Loucy (cell line): Measurements from ENCODE around the gene MTRF1L.
A peak's percentile ranks its signal among the peaks of the same experiment; 100 is the strongest.

Experiments
- H2AFZ ChIP-seq: fragments of 200-600 bp; sonication (generic); 2 replicates; pipeline ENCODE4 v1.6.0; 2016; ENCODE audit warnings: antibody characterized with exemption, mild to moderate bottlenecking, low read length, moderate library complexity
- H3F3A ChIP-seq: fragments of 200-600 bp; 2 replicates; pipeline ENCODE4 v1.6.0; 2016; ENCODE audit warnings: antibody characterized with exemption, low read depth, mild to moderate bottlenecking
- H3K27me3 ChIP-seq: fragments of 200-600 bp; sonication (generic); 2 replicates; pipeline ENCODE4 v1.6.1; 2014; ENCODE audit warnings: low read length, mild to moderate bottlenecking; ENCODE audit not compliant: insufficient read depth, poor library complexity, severe bottlenecking
- H3K36me3 ChIP-seq: fragments of 200-600 bp; sonication (generic); 2 replicates; pipeline ENCODE4 v1.6.1; 2016; ENCODE audit warnings: low read length; ENCODE audit not compliant: insufficient read depth
- H3K4me1 ChIP-seq: fragments of 200-600 bp; sonication (generic); 2 replicates; pipeline ENCODE4 v1.5.1; 2014; ENCODE audit warnings: low read length, mild to moderate bottlenecking; ENCODE audit not compliant: insufficient read depth, poor library complexity, severe bottlenecking
- H3K4me2 ChIP-seq: fragments of 200-600 bp; sonication (generic); 2 replicates; pipeline ENCODE4 v1.6.0; 2014; ENCODE audit warnings: antibody characterized with exemption, low read length, low read depth, mild to moderate bottlenecking; ENCODE audit not compliant: poor library complexity, severe bottlenecking
- H3K4me3 ChIP-seq: fragments of 200-600 bp; sonication (generic); 2 replicates; pipeline ENCODE4 v1.5.1; 2014; ENCODE audit warnings: low read length, mild to moderate bottlenecking, mixed read lengths; ENCODE audit not compliant: poor library complexity, severe bottlenecking
- H3K79me2 ChIP-seq: fragments of 200-600 bp; sonication (generic); 2 replicates; pipeline ENCODE4 v1.6.1; 2014; ENCODE audit warnings: low read length; ENCODE audit not compliant: insufficient read depth
- H3K9ac ChIP-seq: fragments of 200-600 bp; sonication (generic); 2 replicates; pipeline ENCODE4 v1.6.0; 2014; ENCODE audit warnings: mild to moderate bottlenecking, low read depth, low read length, moderate library complexity; ENCODE audit not compliant: poor library complexity, severe bottlenecking
- H3K9me2 ChIP-seq: fragments of 200-600 bp; sonication (generic); replicated peaks from 2 replicates; pipeline ENCODE4 v1.6.1; 2016; ENCODE audit warnings: low read depth, low read length, mixed read lengths
- H3K9me3 ChIP-seq: fragments of 200-600 bp; sonication (generic); 2 replicates; pipeline ENCODE4 v1.6.1; 2014; ENCODE audit warnings: mild to moderate bottlenecking, antibody characterized with exemption, low read length, low read depth; ENCODE audit not compliant: insufficient read depth
- H4K20me1 ChIP-seq: fragments of 200-600 bp; sonication (generic); 2 replicates; pipeline ENCODE4 v1.6.0; 2014; ENCODE audit warnings: antibody characterized with exemption, low read length, mild to moderate bottlenecking; ENCODE audit not compliant: insufficient read depth, poor library complexity, severe bottlenecking
- CTCF ChIP-seq: fragments of 200-600 bp; sonication (generic); conservative IDR thresholded peaks from 2 replicates; pipeline ENCODE4 v1.5.1; 2014; ENCODE audit warnings: mild to moderate bottlenecking, antibody characterized with exemption, low read length
- EZH2phosphoT487 ChIP-seq: fragments of 200-600 bp; IDR thresholded peaks from 2 replicates; pipeline ENCODE4 v1.6.1; 2018; ENCODE audit warnings: antibody characterized with exemption, mild to moderate bottlenecking, moderate library complexity, borderline replicate concordance

The MTRF1L gene

GRCh38 chr6:153032255-153032882 lies 29.9 kb upstream of the MTRF1L start:
- H3K4me2 ChIP-seq, result no peak overlapping the region

GRCh38 chr6:153031335-153031955 lies 28.9 kb upstream of the MTRF1L start:
- no peaks in the 10 kb centered on the region for H3K4me1 ChIP-seq
- H2AFZ ChIP-seq, result peak overlapping the region; percentile 46; the same call in 1 of the 2 replicates
- no peaks in the 10 kb centered on the region for H3K79me2 ChIP-seq
- no peaks in the 10 kb centered on the region for H3F3A ChIP-seq
- no peaks in the 10 kb centered on the region for H4K20me1 ChIP-seq
- no peaks in the 10 kb centered on the region for H3K36me3 ChIP-seq
- H3K4me3 ChIP-seq, result no peak overlapping the region
- H3K4me2 ChIP-seq, result no peak overlapping the region
- no peaks in the 10 kb centered on the region for H3K27me3 ChIP-seq
- H3K9me2 ChIP-seq, result no peaks in the 10 kb centered on the region
- H3K9me3 ChIP-seq, result no peaks in the 10 kb centered on the region
- H3K9ac ChIP-seq, result no peak overlapping the region
- TF ChIP-seq CTCF, result no peak
- TF ChIP-seq EZH2phosphoT487, result no peak

More at GRCh38 chr6:153032255-153032882, 29.9 kb upstream of the MTRF1L start:
- Histone ChIP-seq H3K9me3 (no peaks in the 10 kb centered on the region), H3K27me3 (no peaks in the 10 kb centered on the region), H4K20me1 (no peaks in the 10 kb centered on the region), H3K9me2 (no peaks in the 10 kb centered on the region), H3K9ac (no peak overlapping the region), H3F3A (no peaks in the 10 kb centered on the region), H3K79me2 (no peaks in the 10 kb centered on the region), H3K36me3 (no peaks in the 10 kb centered on the region), H2AFZ (0 out of 2 replicates have a peak overlapping the region, but pooled peaks have one; percentile 41), H3K4me3 (no peak overlapping the region), H3K4me1 (no peaks in the 10 kb centered on the region)
- TF ChIP-seq CTCF (peak; percentile 78), EZH2phosphoT487 (no peak)

DNA sequence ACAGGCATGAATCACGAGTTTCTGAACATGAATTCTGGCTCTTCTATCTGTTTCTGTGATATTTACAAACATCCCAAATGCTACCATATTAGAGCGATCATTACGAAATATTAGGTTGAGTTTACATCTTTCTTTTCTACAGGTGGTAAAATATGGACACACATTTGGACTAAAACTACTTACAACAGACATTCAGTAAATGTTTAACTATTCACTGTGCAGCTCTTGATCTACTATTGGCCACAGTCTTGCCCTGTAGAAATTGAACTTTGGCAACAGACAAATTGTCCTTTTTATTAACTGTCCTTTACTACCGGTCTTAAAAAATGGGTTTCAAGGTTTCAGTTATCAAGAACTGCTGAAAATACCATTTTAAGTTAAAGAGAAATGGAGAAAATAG lies 26.5 kb upstream of the MTRF1L start:
- no peaks in the 10 kb centered on the region for H3K27me3 ChIP-seq
- no peak overlapping the region for H3K4me3 ChIP-seq
- H3K4me2 ChIP-seq, result no peak overlapping the region

More for the DNA sequence above, 26.5 kb upstream of the MTRF1L start:
- Histone ChIP-seq H3K79me2 (no peaks in the 10 kb centered on the region), H3K9me2 (no peaks in the 10 kb centered on the region), H2AFZ (no peak overlapping the region), H3F3A (no peaks in the 10 kb centered on the region), H3K9me3 (no peaks in the 10 kb centered on the region), H4K20me1 (no peaks in the 10 kb centered on the region), H3K9ac (no peak overlapping the region), H3K36me3 (no peaks in the 10 kb centered on the region), H3K4me1 (no peaks in the 10 kb centered on the region)
- TF ChIP-seq EZH2phosphoT487 (no peak), CTCF (no peak)
